Inflammatory macrophage (primary cell): ENCODE measurements around the gene COQ2.

ENCODE experiments used
- DNase-seq, 2 donors: peaks; one replicate each; pipeline ENCODE4 v3.0.0-alpha.2; 2020 to 2022

COQ2 gene

GRCh38 chr4:83283181-83283580 is 1.4 kb downstream of the COQ2 start:
- peak; percentile 46 to 48 for DNase-seq

- DNase-seq: peak; percentile 67 to 79
Measured at GRCh38 chr4:83282049-83282535, 2.5 kb downstream of the COQ2 start.

- no peak for DNase-seq
Measured at GRCh38 chr4:83281307-83281706, 3.3 kb downstream of the COQ2 start.

DNA sequence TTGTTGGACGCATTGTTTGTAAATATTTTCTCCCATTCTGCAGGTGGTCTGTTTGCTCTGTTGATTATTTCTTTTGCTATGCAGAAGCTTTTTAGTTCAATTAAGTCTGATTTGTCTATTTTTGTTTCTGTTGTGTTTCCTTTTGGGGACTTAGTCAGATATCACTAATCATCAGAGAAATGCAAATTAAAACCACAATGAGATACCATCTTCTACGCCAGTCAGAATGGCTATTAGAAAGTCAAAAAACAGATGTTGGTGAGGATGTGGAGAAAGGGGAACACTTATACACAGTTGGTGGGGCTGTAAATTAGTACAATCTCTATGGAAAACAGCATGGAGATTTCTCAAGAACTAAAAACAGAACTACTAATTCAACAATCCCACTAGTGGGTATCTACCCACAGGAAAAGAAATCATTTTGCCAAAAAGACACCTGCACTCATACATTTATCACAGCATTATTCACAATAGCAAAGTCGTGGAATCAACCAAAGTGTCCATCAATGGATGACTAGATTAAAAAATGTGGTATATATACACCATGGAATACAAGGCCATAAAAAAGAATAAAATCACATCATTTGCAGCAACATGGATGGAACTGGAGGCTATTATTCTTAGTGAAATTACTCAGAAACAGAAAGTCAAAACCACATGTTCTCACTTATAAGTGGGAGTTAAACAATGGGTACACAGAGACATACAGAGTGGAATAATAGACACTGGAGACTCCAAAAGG is 8.1 kb downstream of the COQ2 start:
- no peak for DNase-seq

- peak in 1 of 2 donors; percentile 16 for DNase-seq
Measured at GRCh38 chr4:83273926-83274325, 10.7 kb downstream of the COQ2 start.

GRCh38 chr4:83272900-83273299 is 11.7 kb downstream of the COQ2 start:
- DNase-seq: peak; percentile 38 to 77

DNA sequence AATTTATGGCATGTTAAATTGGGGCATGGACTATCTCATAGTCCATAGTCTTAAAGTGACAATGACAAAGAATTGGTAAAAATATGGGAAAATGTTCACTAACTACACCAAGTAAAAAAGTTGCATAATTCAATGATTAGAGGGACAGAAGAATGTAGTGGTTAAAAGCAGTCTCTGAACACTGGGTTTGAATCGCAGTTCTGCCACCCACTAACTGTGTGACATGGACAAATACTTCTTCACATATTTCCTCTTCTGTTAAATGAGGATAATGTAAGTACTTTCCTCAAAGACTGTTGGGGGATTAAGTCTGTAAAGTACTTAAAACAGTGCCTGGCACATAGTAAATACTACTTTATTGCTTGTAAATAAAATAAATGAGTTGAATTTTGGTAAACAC is 15.3 kb downstream of the COQ2 start:
- peak in 1 of 2 donors; percentile 25 for DNase-seq

- DNase-seq: no peak
Measured at GRCh38 chr4:83268491-83268890, 16.1 kb downstream of the COQ2 start.

DNA sequence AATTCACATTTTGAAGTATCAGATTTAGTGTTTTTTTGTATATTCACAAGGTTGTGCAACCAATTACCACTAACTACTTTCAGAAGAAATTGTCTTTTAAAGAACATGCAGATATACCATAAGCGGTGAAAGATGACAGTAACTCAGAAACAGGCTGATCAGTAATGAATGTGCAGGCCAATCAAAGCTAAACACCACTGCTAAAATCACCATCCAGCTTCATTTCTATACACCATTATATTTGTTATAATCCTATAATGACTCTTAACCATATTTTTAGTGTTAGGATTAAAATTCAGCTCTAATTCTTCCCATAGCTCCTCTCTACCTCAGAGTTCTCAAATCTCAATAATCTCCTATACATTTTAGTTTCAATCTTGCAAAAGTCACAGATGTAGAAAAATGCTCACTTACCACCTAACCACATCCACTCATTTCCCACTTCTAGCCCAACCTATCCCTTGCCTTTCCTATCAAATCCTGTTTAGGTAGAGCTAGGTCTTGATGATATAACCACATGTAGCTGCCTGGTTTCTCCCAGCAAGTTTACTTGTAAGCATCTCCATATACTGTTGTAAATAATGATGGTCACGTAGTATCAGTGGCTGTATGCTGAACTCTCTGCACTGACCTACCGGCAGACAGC is 16.6 kb downstream of the COQ2 start:
- no peak for DNase-seq

GRCh38 chr4:83267121-83267829 is 17.3 kb downstream of the COQ2 start:
- peak in 1 of 2 donors; percentile 53 for DNase-seq

GRCh38 chr4:83266689-83267088 is 17.9 kb downstream of the COQ2 start:
- no peak for DNase-seq

GRCh38 chr4:83263106-83263505 is 21.5 kb downstream of the COQ2 start:
- DNase-seq: no peak

GRCh38 chr4:83262682-83263081 is 21.9 kb downstream of the COQ2 start:
- no peak for DNase-seq

- no peak for DNase-seq
Measured at GRCh38 chr4:83261307-83261706, 23.3 kb downstream of the COQ2 start.

DNA sequence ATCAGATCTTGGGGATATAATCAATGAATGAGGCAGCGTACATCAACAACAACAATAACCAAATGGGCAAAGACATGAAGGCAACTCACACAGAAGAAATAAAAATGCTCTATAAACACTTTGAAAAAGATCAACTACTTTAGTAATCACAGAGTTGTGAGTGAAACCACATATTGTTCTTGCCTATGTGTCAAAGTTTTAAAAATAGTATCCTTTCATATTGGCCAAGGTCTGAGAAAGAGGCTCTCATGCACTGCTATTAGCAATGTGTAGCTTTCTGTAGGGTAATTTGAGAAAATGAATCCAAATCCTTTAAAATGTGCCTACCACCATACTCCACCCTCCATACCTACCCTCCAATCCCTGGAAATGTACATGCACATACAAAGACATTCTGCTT is 25.0 kb downstream of the COQ2 start:
- DNase-seq: no peak

- DNase-seq: no peak
Measured at GRCh38 chr4:83258461-83258860, 26.1 kb downstream of the COQ2 start.

DNA sequence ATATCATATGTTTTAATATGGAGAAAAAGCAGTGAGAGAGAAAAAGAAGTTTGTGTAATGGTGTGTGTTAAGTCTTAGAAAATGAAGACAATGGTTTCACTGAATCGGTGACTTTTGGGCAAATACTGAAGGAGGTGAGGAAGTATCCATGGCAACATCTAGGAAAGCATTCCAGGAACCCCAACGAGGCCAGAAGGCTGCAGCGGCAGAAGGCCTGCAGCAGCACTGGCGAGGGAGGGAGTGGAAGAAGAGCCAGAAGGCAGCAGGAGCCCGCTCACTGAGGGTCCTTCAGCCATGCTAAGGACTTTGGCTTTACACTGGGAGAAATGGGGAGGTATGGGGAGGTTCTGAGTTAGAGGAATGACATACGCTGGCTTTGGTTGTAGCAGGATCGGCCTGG is 26.8 kb downstream of the COQ2 start:
- no peak for DNase-seq

DNA sequence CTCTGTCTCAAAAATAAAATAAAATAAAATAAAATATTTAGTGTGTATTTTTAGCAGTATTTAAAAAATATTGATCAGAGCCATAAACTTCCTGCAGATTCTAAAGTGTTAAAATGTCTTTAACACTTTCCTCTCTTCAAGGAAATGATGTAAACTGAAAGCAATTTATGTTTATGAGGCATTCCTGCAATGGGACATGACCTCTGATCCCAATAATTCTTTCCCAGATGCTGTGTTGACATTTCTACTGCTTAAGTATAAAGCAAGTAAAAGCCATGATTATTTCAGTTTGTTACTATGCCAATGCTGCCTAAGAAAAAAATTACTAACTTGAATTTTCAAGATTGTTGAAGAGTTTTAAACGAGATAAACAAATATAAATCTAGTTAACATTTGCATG is 29.0 kb downstream of the COQ2 start:
- DNase-seq: no peak

- peak; percentile 85 for DNase-seq
Measured at GRCh38 chr4:83252782-83253405, 31.7 kb downstream of the COQ2 start.

DNA sequence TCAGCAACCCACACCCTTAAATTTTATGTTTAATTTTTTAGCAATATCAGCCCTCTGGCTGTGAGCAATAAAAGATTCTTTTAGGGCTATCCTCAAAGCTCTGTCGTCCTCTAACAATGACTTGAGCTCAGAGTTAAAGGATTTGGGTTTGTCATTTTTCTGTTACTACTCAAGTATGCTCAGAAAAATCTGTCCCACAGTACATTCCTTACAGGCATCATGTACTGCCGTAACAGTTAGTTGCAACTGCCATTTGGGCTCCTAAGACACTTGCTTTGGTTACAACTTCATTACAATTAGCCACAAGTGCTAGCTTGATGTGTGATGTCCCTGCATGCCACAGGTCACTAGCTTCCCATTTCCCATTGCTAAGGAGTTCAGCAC is 33.2 kb downstream of the COQ2 start:
- no peak for DNase-seq

DNA sequence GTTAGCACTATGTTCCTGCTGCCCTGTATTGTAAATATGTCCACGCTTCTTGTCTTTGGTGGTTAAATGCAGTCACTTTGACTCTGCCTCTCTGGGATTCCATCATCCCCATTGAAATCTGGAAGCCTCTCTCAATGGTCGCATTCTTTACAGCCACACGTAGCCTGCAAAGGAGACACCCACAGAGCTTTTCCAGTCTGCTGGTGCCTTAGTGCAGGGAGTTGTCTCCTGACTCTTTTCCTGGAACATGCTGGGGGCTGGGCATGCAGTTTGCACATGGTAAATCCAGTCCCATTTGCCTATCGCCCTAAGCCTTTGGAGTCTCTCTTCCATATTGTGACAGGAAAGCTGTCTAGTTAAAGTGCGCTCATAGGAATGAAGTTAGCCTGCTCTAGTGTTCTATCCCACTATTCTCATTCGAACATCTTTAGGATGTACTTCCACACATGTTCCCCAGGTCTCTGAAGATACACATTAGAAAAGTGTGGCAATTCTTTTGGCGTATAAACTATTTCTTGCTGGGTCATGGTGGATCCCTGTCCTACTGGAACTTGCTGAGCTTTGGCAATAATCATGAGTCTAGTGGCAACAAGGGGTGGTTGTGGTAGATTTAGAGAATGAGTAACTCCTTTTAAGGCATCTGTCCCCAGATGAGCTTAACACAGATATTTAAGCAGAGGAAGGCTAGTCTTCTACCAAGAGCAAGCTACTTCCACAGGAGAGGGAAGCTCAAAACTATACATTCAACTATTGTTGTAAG is 33.7 kb downstream of the COQ2 start:
- peak in 1 of 2 donors; percentile 37 for DNase-seq

DNA sequence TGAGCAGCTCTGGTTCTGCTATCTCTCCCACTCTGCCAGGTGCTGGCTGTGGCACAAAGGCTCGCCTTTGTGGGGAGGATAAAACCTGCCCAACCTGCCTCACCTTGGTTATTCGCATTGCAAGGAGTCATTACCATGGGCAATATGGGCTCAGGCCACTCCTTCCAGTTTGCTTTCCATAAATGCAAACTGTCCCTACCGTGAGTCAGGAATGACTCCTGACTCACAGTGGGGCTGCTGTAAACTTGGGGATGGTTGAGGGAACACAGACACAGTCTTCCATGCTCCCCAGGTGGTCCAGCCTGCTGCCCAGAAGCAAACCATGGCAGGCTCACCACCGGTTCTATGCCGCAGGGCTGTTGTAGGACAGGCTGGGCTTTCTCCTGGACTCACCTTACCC is 36.1 kb downstream of the COQ2 start:
- no peak for DNase-seq
